B cell (primary cell): Measurements from ENCODE around the gene OS9. TPM values are rescaled to one million over a fixed set of nuclear protein-coding genes. Genes with fewer than 3 reads are reported as not detected.
A peak's percentile ranks its signal among the peaks of the same experiment; 100 is the strongest.

Experiments
- ATAC-seq: fragments of 200-7000 bp; cut with Tn5 transposase; one replicate; pipeline ENCODE4 v1.10.0; 2021; ENCODE audit warnings: low read depth, mild to moderate bottlenecking, moderate number of reproducible peaks, moderate library complexity
- CTCF ChIA-PET: fragments of 350-600 bp; sonication (Branson Sonifier 250); formaldehyde crosslinking; loops from one replicate; lab custom pipeline; 2021; ENCODE audit warnings: antibody characterized with exemption, inconsistent platforms; lab: Charles Lee
- POLR2A ChIA-PET: fragments of 350-600 bp; sonication (Branson Sonifier 250); formaldehyde crosslinking; loops from one replicate; lab custom pipeline; 2021; ENCODE audit warnings: antibody characterized with exemption; lab: Charles Lee
- DNase-seq: peaks from one replicate; pipeline ENCODE4 v3.0.0; 2013
- H2AFZ ChIP-seq: 2 replicates; pipeline ENCODE4 v1.6.1; 2012; ENCODE audit warnings: mild to moderate bottlenecking, low read depth, low read length; ENCODE audit not compliant: insufficient read depth, poor library complexity, severe bottlenecking
- H3K27ac ChIP-seq, 2 donors: 1 replicate in 1 of 2; 2 replicates in 1 of 2; pipeline ENCODE4 v1.5.1; 2012 to 2013; ENCODE audit warnings: low read length in 2 of 2, mild to moderate bottlenecking in 2 of 2, moderate library complexity in 1 of 2
- H3K27me3 ChIP-seq, 4 experiments: fragments of 200-600 bp in 1 of 4; sonication (generic) in 1 of 4; replicated peaks in 1 of 4; 1 replicate in 2 of 4; 2 replicates in 2 of 4; pipeline versions ENCODE4 v1.6.1 to v1.7.0; 2013 to 2016; ENCODE audit warnings: low read length in 3 of 4, mild to moderate bottlenecking in 2 of 4, mixed read lengths in 1 of 4, moderate library complexity in 1 of 4; ENCODE audit not compliant: insufficient read depth in 4 of 4, control insufficient read depth in 3 of 4; ENCODE audit errors: control extremely low read depth in 1 of 4
- H3K36me3 ChIP-seq, 2 experiments: replicated peaks in 1 of 2; 1 replicate in 1 of 2; 2 replicates in 1 of 2; pipeline versions ENCODE4 v1.6.1 to v1.7.1; 2013; ENCODE audit warnings: low read length in 1 of 2; ENCODE audit not compliant: insufficient read depth in 2 of 2, control insufficient read depth in 1 of 2; ENCODE audit errors: control extremely low read depth in 1 of 2, extremely low read depth in 1 of 2
- H3K4me1 ChIP-seq, 2 donors: fragments of 200-600 bp in 1 of 2; sonication (generic) in 1 of 2; 1 replicate in 1 of 2; 2 replicates in 1 of 2; pipeline versions ENCODE4 v1.5.1 to v1.6.1; 2013 to 2017; ENCODE audit warnings: low read length in 2 of 2; ENCODE audit not compliant: control insufficient read depth in 2 of 2, insufficient read depth in 2 of 2
- H3K4me2 ChIP-seq: replicated peaks from 2 replicates; pipeline ENCODE3; 2012; ENCODE audit warnings: mild to moderate bottlenecking, low read depth, low read length; ENCODE audit not compliant: poor library complexity, severe bottlenecking
- H3K4me3 ChIP-seq, 5 experiments: fragments of 200-600 bp in 1 of 5; sonication (generic) in 1 of 5; 1 replicate in 3 of 5; 2 replicates in 2 of 5; pipeline versions ENCODE4 v1.5.1 to v1.7.0; 2011 to 2016; ENCODE audit warnings: low read length in 4 of 5, mild to moderate bottlenecking in 4 of 5, low read depth in 2 of 5, control low read depth in 1 of 5, moderate library complexity in 1 of 5; ENCODE audit not compliant: insufficient read depth in 1 of 5; ENCODE audit errors: control extremely low read depth in 1 of 5, extremely low read depth in 1 of 5
- H3K79me2 ChIP-seq: fragments of 200-600 bp; sonication (generic); one replicate; pipeline ENCODE4 v1.6.0; 2016; ENCODE audit warnings: low read length; ENCODE audit not compliant: control insufficient read depth, insufficient read depth
- H3K9ac ChIP-seq: fragments of 200-600 bp; sonication (generic); 2 replicates; pipeline ENCODE4 v1.6.1; 2017; ENCODE audit warnings: mild to moderate bottlenecking, low read length, moderate library complexity
- H3K9me3 ChIP-seq, 3 donors: one replicate each; pipeline versions ENCODE4 v1.6.1 to v1.7.1; 2013; ENCODE audit warnings: low read length in 2 of 3; ENCODE audit not compliant: control insufficient read depth in 2 of 3, insufficient read depth in 1 of 3; ENCODE audit errors: control extremely low read depth in 1 of 3
- H4K20me1 ChIP-seq: 2 replicates; pipeline ENCODE4 v1.6.0; 2012; ENCODE audit warnings: mild to moderate bottlenecking, low read length; ENCODE audit not compliant: insufficient read depth, control insufficient read depth, poor library complexity, severe bottlenecking
- H3K27ac Mint-ChIP-seq: one replicate; pipeline ENCODE4 v1.8.0; 2021; ENCODE audit warnings: mixed read lengths
- H3K27me3 Mint-ChIP-seq: one replicate; pipeline ENCODE4 v1.8.0; 2021; ENCODE audit warnings: mixed read lengths
- H3K4me1 Mint-ChIP-seq: one replicate; pipeline ENCODE4 v1.8.0; 2021; ENCODE audit warnings: mixed read lengths
- H3K4me3 Mint-ChIP-seq: one replicate; pipeline ENCODE4 v1.8.0; 2021; ENCODE audit warnings: mixed read lengths
- H3K9me3 Mint-ChIP-seq: one replicate; pipeline ENCODE4 v1.8.0; 2022; ENCODE audit warnings: mixed read lengths; ENCODE audit not compliant: insufficient read depth
- CTCF ChIP-seq: fragments of 200-600 bp; IDR thresholded peaks from one replicate; pipeline ENCODE4 v1.8.0; 2022; ENCODE audit warnings: antibody characterized with exemption, mild to moderate bottlenecking
- EZH2 ChIP-seq: IDR thresholded peaks from 2 replicates; pipeline ENCODE4 v1.6.1; 2012; ENCODE audit warnings: borderline replicate concordance, low read depth, mild to moderate bottlenecking, moderate library complexity, low read length; ENCODE audit not compliant: insufficient read depth, poor library complexity, severe bottlenecking
- WGBS: methylation state at CpG from one replicate; pipeline ENCODE4 v1.1.5; 2013; ENCODE audit warnings: missing lambda C conversion rate; ENCODE audit not compliant: insufficient coverage; 5-methylcytosine and 5-hydroxymethylcytosine counted together
- intact Hi-C: fragments of 100-400 bp; cut with micrococcal nuclease; formaldehyde crosslinking; loops from one replicate; pipeline ENCODE4 v1.10.0; 2022
- polyA plus RNA-seq: library from polyadenylated mRNA; depleted of rRNA; stranded (reverse); fragments of >200 nt; gene quantifications from 2 replicates; pipeline ENCODE4 v1.2.3, GENCODE V29; 2012
- total RNA-seq, 2 donors: library from RNA; stranded (reverse); fragments of 120-200 nt in 1 of 2; gene quantifications; 1 replicate in 1 of 2; 2 replicates in 1 of 2; pipeline versions ENCODE4 v1.2.3 to v1.2.4, GENCODE V29; 2013 to 2022

OS9 gene
- total and polyA plus RNA-seq, 2 donors (not counting 1 experiment from before 2014, with no cell fraction given) = 182 to 234 TPM

- Histone ChIP-seq H3K27ac (no peak overlapping the region), H3K4me3 (no peak overlapping the region), H3K79me2 (peaks cover 48% of the 10 kb centered on the region), H3K4me1 (peaks cover 36% of the 10 kb centered on the region in 2 donors), H3K4me2 (peak overlapping the region; percentile 87), H3K9me3 (peaks cover 0 to 13% (median 0%) of the 10 kb centered on the region in 3 donors), H4K20me1 (peaks cover 48% of the 10 kb centered on the region), H3K36me3 (peaks cover 0 to 18% of the 10 kb centered on the region in 2 experiments), H2AFZ (no peak overlapping the region), H3K9ac (peak overlapping the region; percentile 64), H3K27me3 (peaks cover 0 to 38% (median 26%) of the 10 kb centered on the region in 4 experiments)
- intact Hi-C loops = no loop called here
- Mint-ChIP-seq H3K27me3 (peaks cover 24% of the 10 kb centered on the region), H3K27ac (no peak overlapping the region), H3K9me3 (no peaks in the 10 kb centered on the region), H3K4me3 (peak overlapping the region; percentile 93), H3K4me1 (peaks cover 43% of the 10 kb centered on the region)
- no peak for ATAC-seq
- ChIA-PET POLR2A (interaction anchor here (0.6 kb wide), 1 partner anchor 140 kb away, joined by 4 read pairs; no protein-coding TSS in a partner anchor), CTCF (interaction anchor here (1.0 to 2.6 kb wide), 3 partner anchors 8 to 141 kb away, joined by 3 to 13 read pairs (median 7); no protein-coding TSS in a partner anchor)
- TF ChIP-seq EZH2 (no peak), CTCF (no peak)
- 88% methylated on average over 5 of the region's 6 CpGs for WGBS
- no peak for DNase-seq
Measured at GRCh38 chr12:57763881-57764661, 70.1 kb downstream of the OS9 start.

DNA sequence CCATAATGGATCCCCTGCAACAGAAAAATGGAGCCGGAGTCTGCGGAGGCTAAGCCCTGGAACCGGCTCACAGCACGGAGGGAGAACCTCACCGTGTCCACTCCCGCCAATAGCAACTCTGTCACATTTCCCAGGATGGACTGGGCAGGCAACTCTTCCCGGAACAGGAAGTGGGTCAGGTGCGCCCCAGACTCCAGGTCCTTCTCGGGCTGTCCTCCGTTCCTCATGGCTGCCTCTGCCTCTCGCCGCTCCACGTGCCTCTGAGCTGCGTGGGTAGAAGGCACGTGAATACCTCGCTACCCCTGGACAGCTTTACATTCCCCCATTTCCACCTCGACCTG is 70.7 kb downstream of the OS9 start:
- Histone ChIP-seq H3K9me3 (peaks cover 0 to 13% (median 0%) of the 10 kb centered on the region in 3 donors), H4K20me1 (peaks cover 43% of the 10 kb centered on the region), H3K4me2 (peak overlapping the region; percentile 87), H2AFZ (peak overlapping the region; percentile 77), H3K79me2 (peaks cover 43% of the 10 kb centered on the region), H3K27me3 (peaks cover 0 to 38% (median 26%) of the 10 kb centered on the region in 4 experiments), H3K27ac (no peak overlapping the region), H3K4me3 (peak overlapping the region; percentile 22 to 63 (median 58)), H3K36me3 (peaks cover 0 to 15% of the 10 kb centered on the region in 2 experiments), H3K9ac (peak overlapping the region; percentile 64), H3K4me1 (peaks cover 32 to 35% of the 10 kb centered on the region in 2 donors)
- Mint-ChIP-seq H3K9me3 (no peaks in the 10 kb centered on the region), H3K27me3 (peaks cover 24% of the 10 kb centered on the region), H3K27ac (no peak overlapping the region), H3K4me3 (peak overlapping the region; percentile 93), H3K4me1 (peaks cover 37% of the 10 kb centered on the region)
- CTCF ChIA-PET = interaction anchor here (1.0 to 2.6 kb wide), 2 partner anchors 9 to 141 kb away, joined by 3 to 13 read pairs; no protein-coding TSS in a partner anchor
- peak; percentile 4 for ATAC-seq
- intact Hi-C loops = loop anchor here (1.0 kb wide), 1 partner anchor 8 kb away; no protein-coding TSS in a partner anchor
- POLR2A ChIA-PET = no interaction called here
- 20% methylated on average over 17 of the region's 17 CpGs for WGBS
- no peak for TF ChIP-seq EZH2
- TF ChIP-seq CTCF = no peak
- DNase-seq = no peak
